ENCODE data around the gene PTPRN2.

The PTPRN2 gene

GRCh38 chr7:158484801-158485531, 102.7 kb downstream of the PTPRN2 start:
- no peak for TF ChIP-seq CTCF (IDR thresholded peaks at IDR 0.05; ENCODE audit: low read depth, low read length)
- DNase-seq (ENCODE audit: extremely low read depth, low read depth): no peak

- DNase-seq (ENCODE audit: extremely low read depth, low read depth): no peak
- TF ChIP-seq CTCF (IDR thresholded peaks at IDR 0.05; ENCODE audit: low read depth, low read length): no peak
Measured at GRCh38 chr7:158482480-158482879, 105.1 kb downstream of the PTPRN2 start.

- DNase-seq (ENCODE audit: extremely low read depth, low read depth): no peak
- no peak for TF ChIP-seq CTCF (IDR thresholded peaks at IDR 0.05; ENCODE audit: low read depth, low read length)
Measured at GRCh38 chr7:158479664-158480025, 108.0 kb downstream of the PTPRN2 start.

GRCh38 chr7:158479021-158479663, 108.5 kb downstream of the PTPRN2 start:
- DNase-seq (ENCODE audit: extremely low read depth, low read depth): no peak
- no peak for TF ChIP-seq CTCF (IDR thresholded peaks at IDR 0.05; ENCODE audit: low read depth, low read length)

GRCh38 chr7:158477866-158478265, 109.8 kb downstream of the PTPRN2 start:
- TF ChIP-seq CTCF (IDR thresholded peaks at IDR 0.05; ENCODE audit: low read depth, low read length): no peak
- DNase-seq (ENCODE audit: extremely low read depth, low read depth): no peak

GRCh38 chr7:158476331-158476932, 111.2 kb downstream of the PTPRN2 start:
- DNase-seq (ENCODE audit: extremely low read depth, low read depth): no peak
- TF ChIP-seq CTCF (IDR thresholded peaks at IDR 0.05; ENCODE audit: low read depth, low read length): no peak

GRCh38 chr7:158475679-158476052, 112.0 kb downstream of the PTPRN2 start:
- DNase-seq (ENCODE audit: extremely low read depth, low read depth): no peak
- no peak for TF ChIP-seq CTCF (IDR thresholded peaks at IDR 0.05; ENCODE audit: low read depth, low read length)

Measured in AG09319 (cell line).